ENCODE data around the gene NOL7.

DNA sequence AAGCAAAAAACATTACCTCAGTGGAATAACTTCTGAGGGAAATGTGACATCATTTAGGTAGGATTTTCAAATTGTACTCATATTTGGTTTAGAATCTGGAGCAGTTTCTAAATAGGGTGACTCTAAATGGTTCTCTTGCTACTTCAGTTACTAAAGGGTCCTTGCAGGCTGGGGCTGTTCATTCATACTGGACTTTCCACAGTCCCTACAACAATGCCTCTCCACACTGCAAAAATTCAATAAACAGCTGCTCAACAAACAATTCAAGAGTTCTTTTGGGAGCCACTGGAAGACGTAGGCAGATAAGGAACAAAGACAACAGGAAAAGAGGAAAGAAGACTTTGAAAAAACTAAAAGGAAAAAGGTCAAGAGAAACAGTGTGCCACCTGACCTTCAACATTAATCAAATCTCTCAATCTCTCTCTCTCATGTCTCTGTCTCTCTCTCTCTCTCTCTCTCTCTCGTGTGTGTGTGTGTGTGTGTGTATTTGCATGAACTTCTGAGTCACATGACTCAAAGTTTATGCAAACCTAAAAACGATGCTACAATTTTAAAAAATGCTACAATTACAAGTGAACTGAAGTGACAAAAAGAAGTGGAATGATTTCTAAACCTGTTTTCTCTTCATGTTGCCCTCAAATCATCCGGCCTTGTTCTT, 14.5 kb downstream of the NOL7 start:
- TF ChIP-seq CTCF (IDR thresholded peaks at IDR 0.05; ENCODE audit: insufficient read depth, low read length) = no peak
- no peak for TF ChIP-seq POLR2AphosphoS5 (IDR thresholded peaks at IDR 0.05; ENCODE audit: low read depth)
- TF ChIP-seq SPI1 (IDR thresholded peaks at IDR 0.05; ENCODE audit: borderline replicate concordance, low read depth) = no peak
- no peak for TF ChIP-seq GABPA (IDR thresholded peaks at IDR 0.05; ENCODE audit: low read depth)
- TF ChIP-seq, protein P1, sequence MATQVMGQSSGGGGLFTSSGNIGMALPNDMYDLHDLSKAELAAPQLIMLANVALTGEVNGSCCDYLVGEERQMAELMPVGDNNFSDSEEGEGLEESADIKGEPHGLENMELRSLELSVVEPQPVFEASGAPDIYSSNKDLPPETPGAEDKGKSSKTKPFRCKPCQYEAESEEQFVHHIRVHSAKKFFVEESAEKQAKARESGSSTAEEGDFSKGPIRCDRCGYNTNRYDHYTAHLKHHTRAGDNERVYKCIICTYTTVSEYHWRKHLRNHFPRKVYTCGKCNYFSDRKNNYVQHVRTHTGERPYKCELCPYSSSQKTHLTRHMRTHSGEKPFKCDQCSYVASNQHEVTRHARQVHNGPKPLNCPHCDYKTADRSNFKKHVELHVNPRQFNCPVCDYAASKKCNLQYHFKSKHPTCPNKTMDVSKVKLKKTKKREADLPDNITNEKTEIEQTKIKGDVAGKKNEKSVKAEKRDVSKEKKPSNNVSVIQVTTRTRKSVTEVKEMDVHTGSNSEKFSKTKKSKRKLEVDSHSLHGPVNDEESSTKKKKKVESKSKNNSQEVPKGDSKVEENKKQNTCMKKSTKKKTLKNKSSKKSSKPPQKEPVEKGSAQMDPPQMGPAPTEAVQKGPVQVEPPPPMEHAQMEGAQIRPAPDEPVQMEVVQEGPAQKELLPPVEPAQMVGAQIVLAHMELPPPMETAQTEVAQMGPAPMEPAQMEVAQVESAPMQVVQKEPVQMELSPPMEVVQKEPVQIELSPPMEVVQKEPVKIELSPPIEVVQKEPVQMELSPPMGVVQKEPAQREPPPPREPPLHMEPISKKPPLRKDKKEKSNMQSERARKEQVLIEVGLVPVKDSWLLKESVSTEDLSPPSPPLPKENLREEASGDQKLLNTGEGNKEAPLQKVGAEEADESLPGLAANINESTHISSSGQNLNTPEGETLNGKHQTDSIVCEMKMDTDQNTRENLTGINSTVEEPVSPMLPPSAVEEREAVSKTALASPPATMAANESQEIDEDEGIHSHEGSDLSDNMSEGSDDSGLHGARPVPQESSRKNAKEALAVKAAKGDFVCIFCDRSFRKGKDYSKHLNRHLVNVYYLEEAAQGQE (IDR thresholded peaks at IDR 0.05; ENCODE audit: insufficient replicate concordance, low read depth) = no peak

All from HL-60 (cell line).